GM12891 (cell line): ENCODE data around the gene SCAMP4.

ENCODE experiments used
- DNase-seq: peaks from one replicate; pipeline ENCODE4 v3.0.0; 2011; ENCODE audit warnings: low spot score; ENCODE audit not compliant: insufficient read length
- FAIRE-seq: peaks from 2 replicates; lab custom pipeline; 2011; peaks lifted over from hg19 to GRCh38; lab: Jason Lieb, UNC
- PAX5 ChIP-seq: IDR thresholded peaks from 2 replicates; pipeline ENCODE4 v1.6.1; 2011; ENCODE audit warnings: low read length, moderate library complexity, mild to moderate bottlenecking; ENCODE audit not compliant: insufficient read depth, severe bottlenecking
- POLR2A ChIP-seq: IDR thresholded peaks from 2 replicates; pipeline ENCODE4 v1.6.1; 2011; ENCODE audit warnings: low read depth, low read length, control low read depth
- POLR2AphosphoS5 ChIP-seq: IDR thresholded peaks from 2 replicates; pipeline ENCODE4 v1.6.1; 2011; ENCODE audit warnings: low read depth, low read length, control low read depth
- POU2F2 ChIP-seq: IDR thresholded peaks from 2 replicates; pipeline ENCODE4 v1.6.1; 2011; ENCODE audit warnings: low read depth, mild to moderate bottlenecking, control low read depth, low read length, moderate library complexity
- SPI1 ChIP-seq: IDR thresholded peaks from 2 replicates; pipeline ENCODE4 v1.6.1; 2011; ENCODE audit warnings: low read depth, low read length, control low read depth
- TAF1 ChIP-seq: IDR thresholded peaks from 2 replicates; pipeline ENCODE4 v1.6.1; 2011; ENCODE audit warnings: low read depth, low read length, control low read depth

Gene SCAMP4

GRCh38 chr19:1902923-1903322, 2.3 kb upstream of the SCAMP4 start:
- DNase-seq (no peak), FAIRE-seq (no peak)
- TF ChIP-seq SPI1 (no peak), PAX5 (no peak), POLR2A (no peak), POU2F2 (no peak)

GRCh38 chr19:1904860-1905109, 414 bp upstream of the SCAMP4 start:
- no peak for FAIRE-seq
- TF ChIP-seq TAF1 (no peak), POLR2A (no peak), SPI1 (no peak), PAX5 (no peak), POU2F2 (no peak), POLR2AphosphoS5 (no peak)
- no peak for DNase-seq

GRCh38 chr19:1905863-1906375, 720 bp downstream of the SCAMP4 start:
- DNase-seq (no peak), FAIRE-seq (peak; percentile 28)
- TF ChIP-seq POLR2AphosphoS5, result no peak
- no peak for TF ChIP-seq TAF1
- TF ChIP-seq POLR2A, result no peak
- TF ChIP-seq SPI1, result no peak
- TF ChIP-seq POU2F2, result no peak
- no peak for TF ChIP-seq PAX5

GRCh38 chr19:1906985-1907562, 1.9 kb downstream of the SCAMP4 start:
- TF ChIP-seq POU2F2 (no peak), SPI1 (no peak), POLR2A (no peak), POLR2AphosphoS5 (no peak), PAX5 (no peak), TAF1 (no peak)
- no peak for FAIRE-seq
- no peak for DNase-seq

GRCh38 chr19:1907563-1908363, 2.6 kb downstream of the SCAMP4 start:
- TF ChIP-seq POLR2A (no peak), SPI1 (no peak), POU2F2 (no peak), PAX5 (no peak), TAF1 (no peak), POLR2AphosphoS5 (no peak)
- FAIRE-seq (no peak), DNase-seq (no peak)

GRCh38 chr19:1908364-1908678, 3.1 kb downstream of the SCAMP4 start:
- TF ChIP-seq SPI1 (no peak), POU2F2 (no peak), PAX5 (no peak), POLR2A (no peak), POLR2AphosphoS5 (no peak), TAF1 (no peak)
- DNase-seq, result no peak
- FAIRE-seq, result no peak

- TF ChIP-seq SPI1, result no peak
- TF ChIP-seq POU2F2, result no peak
- no peak for TF ChIP-seq TAF1
- TF ChIP-seq PAX5, result no peak
- TF ChIP-seq POLR2A, result no peak
- FAIRE-seq (no peak), DNase-seq (no peak)
These were observed 4.5 kb downstream of the SCAMP4 start for GRCh38 chr19:1909761-1910080.

GRCh38 chr19:1910177-1910576, 5.0 kb downstream of the SCAMP4 start:
- DNase-seq (no peak), FAIRE-seq (no peak)
- no peak for TF ChIP-seq PAX5
- no peak for TF ChIP-seq TAF1
- TF ChIP-seq POLR2AphosphoS5, result no peak
- no peak for TF ChIP-seq POU2F2
- no peak for TF ChIP-seq SPI1
- TF ChIP-seq POLR2A, result no peak

- FAIRE-seq (no peak), DNase-seq (no peak)
- TF ChIP-seq SPI1, result no peak
- no peak for TF ChIP-seq TAF1
- no peak for TF ChIP-seq POLR2A
- no peak for TF ChIP-seq POU2F2
- TF ChIP-seq PAX5, result no peak
- no peak for TF ChIP-seq POLR2AphosphoS5
These were observed 5.9 kb downstream of the SCAMP4 start for GRCh38 chr19:1911098-1911497.

GRCh38 chr19:1911995-1912394, 6.8 kb downstream of the SCAMP4 start:
- FAIRE-seq (no peak), DNase-seq (no peak)
- TF ChIP-seq POU2F2, result no peak
- no peak for TF ChIP-seq POLR2A
- TF ChIP-seq PAX5, result no peak
- TF ChIP-seq SPI1, result no peak
- no peak for TF ChIP-seq POLR2AphosphoS5
- TF ChIP-seq TAF1, result no peak
